ENCODE data around the gene GUCY1A2.

Gene GUCY1A2

GRCh38 chr11:106724293-106724892, 293.9 kb downstream of the GUCY1A2 start:
- no peak overlapping the region for H3K4me3 ChIP-seq (ENCODE audit: control insufficient read depth, low read depth, low read length)
- TF ChIP-seq, protein P1, sequence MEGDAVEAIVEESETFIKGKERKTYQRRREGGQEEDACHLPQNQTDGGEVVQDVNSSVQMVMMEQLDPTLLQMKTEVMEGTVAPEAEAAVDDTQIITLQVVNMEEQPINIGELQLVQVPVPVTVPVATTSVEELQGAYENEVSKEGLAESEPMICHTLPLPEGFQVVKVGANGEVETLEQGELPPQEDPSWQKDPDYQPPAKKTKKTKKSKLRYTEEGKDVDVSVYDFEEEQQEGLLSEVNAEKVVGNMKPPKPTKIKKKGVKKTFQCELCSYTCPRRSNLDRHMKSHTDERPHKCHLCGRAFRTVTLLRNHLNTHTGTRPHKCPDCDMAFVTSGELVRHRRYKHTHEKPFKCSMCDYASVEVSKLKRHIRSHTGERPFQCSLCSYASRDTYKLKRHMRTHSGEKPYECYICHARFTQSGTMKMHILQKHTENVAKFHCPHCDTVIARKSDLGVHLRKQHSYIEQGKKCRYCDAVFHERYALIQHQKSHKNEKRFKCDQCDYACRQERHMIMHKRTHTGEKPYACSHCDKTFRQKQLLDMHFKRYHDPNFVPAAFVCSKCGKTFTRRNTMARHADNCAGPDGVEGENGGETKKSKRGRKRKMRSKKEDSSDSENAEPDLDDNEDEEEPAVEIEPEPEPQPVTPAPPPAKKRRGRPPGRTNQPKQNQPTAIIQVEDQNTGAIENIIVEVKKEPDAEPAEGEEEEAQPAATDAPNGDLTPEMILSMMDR (IDR thresholded peaks at IDR 0.05; ENCODE audit: control insufficient read depth, insufficient read depth, low read depth, low read length, missing control alignments): no peak
- DNase-seq (ENCODE audit: low read depth): peak; percentile 25

DNA sequence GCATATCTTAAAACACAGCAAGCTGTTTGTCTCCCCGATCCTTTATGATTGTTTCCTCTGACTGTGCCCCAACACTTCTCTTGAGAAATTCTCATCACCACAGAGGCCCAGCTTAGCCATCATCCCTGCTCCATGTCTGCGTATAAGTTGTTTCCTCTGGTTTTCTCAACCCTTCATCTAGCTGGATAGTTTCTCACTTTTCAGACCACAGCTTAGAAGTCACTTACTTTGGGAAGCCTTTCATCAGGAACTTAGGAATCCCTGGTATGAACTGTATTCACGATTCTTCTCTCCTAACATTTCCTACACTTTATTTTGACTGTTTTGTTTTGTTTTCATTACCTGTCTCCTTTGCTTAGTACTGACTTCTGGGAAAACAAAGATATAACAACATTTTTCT, 295.2 kb downstream of the GUCY1A2 start:
- no peak for DNase-seq (ENCODE audit: low read depth)
- no peak overlapping the region for H3K4me3 ChIP-seq (ENCODE audit: control insufficient read depth, low read depth, low read length)
- TF ChIP-seq, protein P1 (IDR thresholded peaks at IDR 0.05; ENCODE audit: control insufficient read depth, insufficient read depth, low read depth, low read length, missing control alignments): no peak

DNA sequence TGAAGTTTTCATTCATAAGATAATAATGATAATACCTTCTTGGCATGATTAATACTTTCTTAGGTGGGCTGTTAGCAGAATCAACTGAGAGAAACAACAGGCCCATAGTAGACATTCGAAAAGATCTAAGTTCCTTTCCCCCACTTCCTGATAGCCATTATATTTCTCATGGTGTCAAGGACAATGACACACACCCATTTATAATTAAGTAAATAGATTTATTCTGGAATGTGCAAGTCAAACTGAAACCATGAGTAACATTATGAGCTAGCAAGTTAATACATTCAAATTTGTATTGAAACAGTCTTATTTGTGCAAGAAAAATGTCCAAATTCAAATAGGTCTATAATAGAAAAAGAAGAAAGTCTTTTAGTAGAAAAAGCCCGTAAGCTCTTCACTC, 301.1 kb downstream of the GUCY1A2 start:
- H3K4me3 ChIP-seq (ENCODE audit: control insufficient read depth, low read depth, low read length): no peak overlapping the region
- TF ChIP-seq, protein P1 (IDR thresholded peaks at IDR 0.05; ENCODE audit: control insufficient read depth, insufficient read depth, low read depth, low read length, missing control alignments): no peak
- no peak for DNase-seq (ENCODE audit: low read depth)

DNA sequence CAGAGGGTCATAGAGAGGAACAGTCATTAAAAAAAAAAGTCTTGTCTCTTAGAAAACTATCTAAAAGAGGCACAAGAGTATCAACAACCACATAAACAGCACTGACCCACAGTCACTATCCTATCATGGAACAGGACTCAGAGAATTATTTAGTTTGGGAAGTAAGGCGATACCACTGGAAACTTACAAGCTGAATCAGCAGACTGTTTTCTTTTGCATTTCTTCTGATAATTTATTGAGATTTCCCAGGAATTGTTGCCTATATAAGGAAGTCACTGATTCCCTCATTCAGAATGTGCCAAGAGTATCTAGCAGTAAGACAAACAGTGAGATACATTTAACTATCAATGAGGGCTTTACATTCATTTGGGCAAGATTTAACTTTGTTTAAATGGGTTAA, 304.1 kb downstream of the GUCY1A2 start:
- DNase-seq (ENCODE audit: low read depth): no peak
- TF ChIP-seq, protein P1 (IDR thresholded peaks at IDR 0.05; ENCODE audit: control insufficient read depth, insufficient read depth, low read depth, low read length, missing control alignments): no peak
- no peak overlapping the region for H3K4me3 ChIP-seq (ENCODE audit: control insufficient read depth, low read depth, low read length)

DNA sequence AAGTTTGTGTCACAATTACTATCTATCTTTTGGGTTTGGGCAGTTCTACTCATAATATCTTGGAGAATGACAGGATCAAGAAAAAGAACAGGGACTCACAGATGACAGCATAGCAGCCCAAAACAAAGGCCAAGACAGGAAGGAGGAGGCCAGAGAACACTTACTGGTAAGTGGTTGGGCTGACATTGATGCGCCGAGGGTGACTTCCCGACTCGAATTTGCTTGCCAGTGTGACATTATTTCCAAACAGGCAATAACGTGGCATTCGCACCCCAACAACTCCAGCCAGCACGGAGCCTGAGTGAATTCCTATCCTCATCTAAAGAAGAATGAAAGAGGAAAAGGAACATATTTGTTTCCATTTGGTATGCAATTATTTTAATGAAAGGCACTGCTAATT, 309.9 kb downstream of the GUCY1A2 start:
- H3K4me3 ChIP-seq (ENCODE audit: control insufficient read depth, low read depth, low read length): no peak overlapping the region
- TF ChIP-seq, protein P1 (IDR thresholded peaks at IDR 0.05; ENCODE audit: control insufficient read depth, insufficient read depth, low read depth, low read length, missing control alignments): no peak
- DNase-seq (ENCODE audit: low read depth): no peak

GRCh38 chr11:106706355-106706754, 311.9 kb downstream of the GUCY1A2 start:
- DNase-seq (ENCODE audit: low read depth): peak; percentile 39
- H3K4me3 ChIP-seq (ENCODE audit: control insufficient read depth, low read depth, low read length): no peak overlapping the region
- TF ChIP-seq, protein P1 (IDR thresholded peaks at IDR 0.05; ENCODE audit: control insufficient read depth, insufficient read depth, low read depth, low read length, missing control alignments): no peak

GRCh38 chr11:106702805-106703204, 315.5 kb downstream of the GUCY1A2 start:
- DNase-seq (ENCODE audit: low read depth): no peak
- H3K4me3 ChIP-seq (ENCODE audit: control insufficient read depth, low read depth, low read length): no peak overlapping the region
- TF ChIP-seq, protein P1 (IDR thresholded peaks at IDR 0.05; ENCODE audit: control insufficient read depth, insufficient read depth, low read depth, low read length, missing control alignments): no peak

All from AG09309 (cell line).